H1 (cell line): Measurements from ENCODE around the gene PKP1. TPM values are rescaled to one million over a fixed set of nuclear protein-coding genes. Genes with fewer than 3 reads are reported as not detected.

ENCODE experiments used
- CTCF ChIA-PET: fragments of 300-600 bp; sonication (Branson Sonifier 250); formaldehyde crosslinking; loops from one replicate; lab custom pipeline; 2021; ENCODE audit not compliant: partially characterized antibody; lab: Charles Lee
- POLR2A ChIA-PET: fragments of 300-600 bp; sonication (Branson Sonifier 250); formaldehyde crosslinking; loops from one replicate; lab custom pipeline; 2021; ENCODE audit warnings: inconsistent platforms; ENCODE audit not compliant: partially characterized antibody; lab: Charles Lee
- DNase-seq, 2 experiments: peaks; one replicate each; pipeline versions ENCODE4 v3.0.0 to v3.0.0-alpha.2; 2010 to 2022; ENCODE audit warnings: low spot score in 2 of 2, low read depth in 1 of 2, mixed read lengths in 1 of 2
- FAIRE-seq: peaks from 2 replicates; lab custom pipeline; 2011; peaks lifted over from hg19 to GRCh38; lab: Jason Lieb, UNC
- H2AFZ ChIP-seq: 2 replicates; pipeline ENCODE4 v1.8.1; 2012; ENCODE audit warnings: low read length, inconsistent platforms
- H2AK5ac ChIP-seq: 2 replicates; pipeline ENCODE4 v1.6.1; 2013; ENCODE audit warnings: low read depth, low read length
- H2BK120ac ChIP-seq: replicated peaks from 2 replicates; pipeline ENCODE3; 2013; ENCODE audit warnings: low read depth, low read length, inconsistent platforms
- H2BK12ac ChIP-seq: 2 replicates; pipeline ENCODE4 v1.6.1; 2013; ENCODE audit warnings: low read depth, low read length
- H2BK15ac ChIP-seq: 2 replicates; pipeline ENCODE4 v1.6.1; 2013; ENCODE audit warnings: low read length
- H2BK20ac ChIP-seq: 2 replicates; pipeline ENCODE4 v1.6.1; 2013; ENCODE audit warnings: low read length
- H2BK5ac ChIP-seq: 2 replicates; pipeline ENCODE4 v1.6.1; 2013; ENCODE audit warnings: low read depth, low read length
- H3K14ac ChIP-seq: 2 replicates; pipeline ENCODE4 v1.6.1; 2013; ENCODE audit warnings: inconsistent platforms; ENCODE audit not compliant: insufficient read length
- H3K18ac ChIP-seq: 2 replicates; pipeline ENCODE4 v1.6.1; 2013; ENCODE audit warnings: low read length; ENCODE audit errors: extremely low read depth
- H3K23ac ChIP-seq: 2 replicates; pipeline ENCODE4 v1.6.1; 2013; ENCODE audit warnings: inconsistent platforms; ENCODE audit not compliant: insufficient read length
- H3K23me2 ChIP-seq: 2 replicates; pipeline ENCODE4 v1.6.1; 2013; ENCODE audit warnings: low read depth, low read length
- H3K27ac ChIP-seq: 2 replicates; pipeline ENCODE4 v1.6.1; 2011; ENCODE audit warnings: low read depth, low read length, inconsistent platforms
- H3K27me3 ChIP-seq, 4 experiments: replicated peaks in 1 of 4; 1 replicate in 1 of 4; 2 replicates in 3 of 4; pipeline versions ENCODE4 v1.6.1 to v1.8.1; 2011 to 2013; ENCODE audit warnings: low read length in 3 of 4, mild to moderate bottlenecking in 3 of 4, inconsistent platforms in 2 of 4, mixed read lengths in 2 of 4, moderate library complexity in 1 of 4; ENCODE audit not compliant: control insufficient read depth in 3 of 4, insufficient read depth in 3 of 4; ENCODE audit errors: extremely low read depth in 1 of 4
- H3K36me3 ChIP-seq, 4 experiments: 2 replicates each; pipeline versions ENCODE4 v1.6.1 to v1.8.1; 2011 to 2013; ENCODE audit warnings: mild to moderate bottlenecking in 4 of 4, low read length in 3 of 4, moderate library complexity in 2 of 4, control low read depth in 1 of 4, inconsistent platforms in 1 of 4; ENCODE audit not compliant: insufficient read depth in 4 of 4, control insufficient read depth in 2 of 4
- H3K4ac ChIP-seq: replicated peaks from 2 replicates; pipeline ENCODE3; 2013; ENCODE audit warnings: low read length, low read depth, mixed read lengths, inconsistent platforms; ENCODE audit not compliant: insufficient read length
- H3K4me1 ChIP-seq, 4 experiments: replicated peaks in 1 of 4; 1 replicate in 1 of 4; 2 replicates in 3 of 4; pipeline versions ENCODE4 v1.6.1 to v1.8.1; 2011 to 2013; ENCODE audit warnings: low read length in 3 of 4, inconsistent platforms in 2 of 4, mixed read lengths in 1 of 4; ENCODE audit not compliant: insufficient read depth in 4 of 4, control insufficient read depth in 3 of 4
- H3K4me2 ChIP-seq, 2 experiments: 2 replicates each; pipeline versions ENCODE4 v1.6.1 to v1.8.1; 2011 to 2013; ENCODE audit warnings: low read depth in 2 of 2, low read length in 2 of 2, control low read depth in 1 of 2, inconsistent platforms in 1 of 2, mild to moderate bottlenecking in 1 of 2; ENCODE audit not compliant: insufficient read depth in 1 of 2
- H3K4me3 ChIP-seq, 4 experiments: fragments of 200-600, 300-600 bp in 1 of 4; sonication (generic), shearing (Covaris generic), sonication (Bioruptor Twin) in 1 of 4; 2 replicates each; pipeline versions ENCODE4 v1.5.1 to v1.8.1; 2011 to 2016; ENCODE audit warnings: low read length in 4 of 4, low read depth in 3 of 4, control low read depth in 2 of 4, inconsistent platforms in 2 of 4, mild to moderate bottlenecking in 2 of 4, mixed read lengths in 1 of 4, moderate library complexity in 1 of 4; ENCODE audit not compliant: insufficient read depth in 2 of 4; ENCODE audit errors: extremely low read depth in 1 of 4
- H3K56ac ChIP-seq: replicated peaks from 2 replicates; pipeline ENCODE3; 2013; ENCODE audit warnings: low read depth, mild to moderate bottlenecking, mixed read lengths, low read length, inconsistent platforms; ENCODE audit not compliant: insufficient read length
- H3K79me1 ChIP-seq: 2 replicates; pipeline ENCODE4 v1.6.1; 2013; ENCODE audit warnings: low read depth, low read length, control low read depth
- H3K79me2 ChIP-seq, 2 experiments: 2 replicates each; pipeline versions ENCODE4 v1.6.1 to v1.8.1; 2012 to 2013; ENCODE audit warnings: low read length in 2 of 2, mild to moderate bottlenecking in 2 of 2, inconsistent platforms in 1 of 2; ENCODE audit not compliant: insufficient read depth in 2 of 2, control insufficient read depth in 1 of 2
- H3K9ac ChIP-seq, 4 experiments: replicated peaks in 1 of 4; 1 replicate in 1 of 4; 2 replicates in 3 of 4; pipeline versions ENCODE4 v1.6.1 to v1.8.1; 2011 to 2013; ENCODE audit warnings: low read depth in 3 of 4, low read length in 3 of 4, control low read depth in 2 of 4, mild to moderate bottlenecking in 2 of 4, moderate library complexity in 2 of 4, inconsistent platforms in 1 of 4; ENCODE audit errors: extremely low read depth in 1 of 4
- H3K9me3 ChIP-seq, 2 experiments: 2 replicates each; pipeline versions ENCODE4 v1.6.1 to v1.8.1; 2012 to 2013; ENCODE audit warnings: mild to moderate bottlenecking in 2 of 2, moderate library complexity in 2 of 2, control low read depth in 1 of 2, inconsistent platforms in 1 of 2, low read depth in 1 of 2, low read length in 1 of 2, mixed read lengths in 1 of 2; ENCODE audit not compliant: insufficient read depth in 2 of 2
- H4K20me1 ChIP-seq, 2 experiments: replicated peaks in 1 of 2; 2 replicates each; pipeline versions ENCODE3 to v1.8.1; 2011 to 2013; ENCODE audit warnings: inconsistent platforms in 2 of 2, low read length in 2 of 2, mild to moderate bottlenecking in 1 of 2; ENCODE audit not compliant: insufficient read depth in 2 of 2, control insufficient read depth in 1 of 2
- H4K5ac ChIP-seq: 2 replicates; pipeline ENCODE4 v1.6.1; 2013; ENCODE audit warnings: low read length, low read depth, mixed read lengths, inconsistent platforms; ENCODE audit not compliant: insufficient read length
- H4K8ac ChIP-seq: 2 replicates; pipeline ENCODE4 v1.8.0; 2013; ENCODE audit warnings: mild to moderate bottlenecking, moderate library complexity, low read length, inconsistent platforms; ENCODE audit not compliant: insufficient read depth; ENCODE audit errors: extremely low read depth
- H4K91ac ChIP-seq: replicated peaks from 2 replicates; pipeline ENCODE3; 2013; ENCODE audit warnings: low read length, mixed read lengths, inconsistent platforms; ENCODE audit not compliant: insufficient read length
- ATF3 ChIP-seq: IDR thresholded peaks from 2 replicates; pipeline ENCODE4 v1.6.1; 2011; ENCODE audit warnings: low read depth, mild to moderate bottlenecking, low read length; ENCODE audit not compliant: insufficient read depth
- EGR1 ChIP-seq: IDR thresholded peaks from 2 replicates; pipeline ENCODE4 v1.6.1; 2011; ENCODE audit warnings: low read depth, low read length, borderline replicate concordance
- GABPA ChIP-seq: IDR thresholded peaks from 2 replicates; pipeline ENCODE4 v1.6.1; 2011; ENCODE audit warnings: mild to moderate bottlenecking, low read length, moderate library complexity, borderline replicate concordance; ENCODE audit not compliant: insufficient read depth
- GTF2F1 ChIP-seq: IDR thresholded peaks from 2 replicates; pipeline ENCODE4 v1.6.1; 2012; ENCODE audit warnings: low read depth, low read length, improper control_type of control experiment, borderline replicate concordance
- HDAC2 ChIP-seq, 2 experiments: fragments of 300-600 bp in 1 of 2; sonication (generic) in 1 of 2; IDR thresholded peaks; 2 replicates each; pipeline ENCODE4 v1.6.1; 2011 to 2012; ENCODE audit warnings: low read depth in 2 of 2, low read length in 2 of 2, mild to moderate bottlenecking in 2 of 2, moderate library complexity in 2 of 2, borderline replicate concordance in 1 of 2, inconsistent platforms in 1 of 2
- JUN ChIP-seq: IDR thresholded peaks from 2 replicates; pipeline ENCODE4 v1.6.1; 2011; ENCODE audit warnings: low read depth, mild to moderate bottlenecking, improper control_type of control experiment, low read length
- KDM5A ChIP-seq: fragments of 200-600 bp; IDR thresholded peaks from 2 replicates; pipeline ENCODE4 v1.7.1; 2012; ENCODE audit warnings: mild to moderate bottlenecking, low read length, inconsistent platforms, mixed read lengths
- MAX ChIP-seq: IDR thresholded peaks from 2 replicates; pipeline ENCODE4 v1.6.1; 2012; ENCODE audit warnings: inconsistent platforms
- RFX5 ChIP-seq: IDR thresholded peaks from 2 replicates; pipeline ENCODE4 v1.6.1; 2011; ENCODE audit warnings: low read depth, low read length, improper control_type of control experiment, borderline replicate concordance
- SIRT6 ChIP-seq: IDR thresholded peaks from one replicate; pipeline ENCODE4 v1.7.1; 2012; ENCODE audit warnings: low read length, inconsistent platforms
- TAF7 ChIP-seq: optimal IDR thresholded peaks from 2 replicates; pipeline ENCODE3; 2011; ENCODE audit warnings: low read depth, mild to moderate bottlenecking, inconsistent platforms, low read length, moderate library complexity, borderline replicate concordance
- TBP ChIP-seq: IDR thresholded peaks from 2 replicates; pipeline ENCODE4 v1.6.1; 2011; ENCODE audit warnings: low read depth, low read length, improper control_type of control experiment
- WGBS, 2 experiments: shearing (Covaris generic) in 1 of 2; methylation state at CpG; one replicate each; pipeline versions ENCODE4 v1.1.6 to v1.1.7; 2013 to 2015; ENCODE audit warnings: low lambda C conversion rate in 2 of 2, mixed read lengths in 2 of 2, inconsistent platforms in 1 of 2, low coverage in 1 of 2, missing lambda C conversion rate in 1 of 2; ENCODE audit not compliant: insufficient replicate concordance in 2 of 2, insufficient coverage in 1 of 2, insufficient read length in 1 of 2; ENCODE audit errors: extremely low coverage in 1 of 2, missing lambda C conversion rate in 1 of 2; 5-methylcytosine and 5-hydroxymethylcytosine counted together
- polyA plus RNA-seq, 7 experiments: library from polyadenylated mRNA; depleted of rRNA in 3 of 7; stranded (reverse) in 5 of 7; unstranded in 2 of 7; fragments of >200 nt in 5 of 7; fragments of 200-250 nt in 2 of 7; gene quantifications; 1 replicate in 5 of 7; 2 replicates in 1 of 7; 4 replicates in 1 of 7; pipeline versions ENCODE4 v1.2.1 to v1.2.3, GENCODE V29; 2011 to 2013; ENCODE audit warnings: missing spikeins in 2 of 7, mixed read lengths in 2 of 7
- total RNA-seq: library from RNA; stranded (reverse); fragmentation: NEBNext Ultra II Directional; extraction: Animal tissue kit (Norgen Biotek cat#: 25700); gene quantifications from 2 replicates; pipeline ENCODE4 v1.2.1, GENCODE V29; 2021

PKP1 gene
- total and polyA plus RNA-seq, 2 of the 8 experiments (the other 6 are each of a cell fraction or from before 2014, with no cell fraction given) = 0.21 to 0.95 TPM

GRCh38 chr1:201317551-201317950 is 34.2 kb downstream of the PKP1 start:
- H3K9me3 ChIP-seq = no peaks in the 10 kb centered on the region
- no peak overlapping the region for H3K23ac ChIP-seq
- no peaks in the 10 kb centered on the region; the same call in 1 of the 2 replicates for H3K23me2 ChIP-seq
- CTCF ChIA-PET = interaction anchor here (1.0 to 13.6 kb wide), 8 partner anchors 12 to 95 kb away, joined by 3 to 151 read pairs (median 4); no protein-coding TSS in a partner anchor
- no peak overlapping the region for H3K18ac ChIP-seq
- no peak overlapping the region for H3K4me3 ChIP-seq
- H2BK5ac ChIP-seq = no peak overlapping the region
- no peak overlapping the region for H3K27ac ChIP-seq
- no peak overlapping the region for H4K91ac ChIP-seq
- no peak overlapping the region for H2BK120ac ChIP-seq
- TF ChIP-seq EGR1 (no peak), SIRT6 (no peak), ATF3 (no peak), GABPA (no peak), KDM5A (no peak), HDAC2 (IDR thresholded peaks at IDR 0.05; ENCODE audit: borderline replicate concordance in 1 of 2, low read depth in 2 of 2, low read length in 2 of 2) (no peak), TBP (no peak), JUN (no peak), MAX (no peak), GTF2F1 (no peak), RFX5 (no peak), TAF7 (no peak)
- TF ChIP-seq, all 59 proteins: peak for 0
- FAIRE-seq = no peak
- no peaks in the 10 kb centered on the region for H3K79me2 ChIP-seq
- POLR2A ChIA-PET = interaction anchor here (0.7 kb wide), 1 partner anchor 174 kb away, joined by 3 read pairs; no protein-coding TSS in a partner anchor
- no peak overlapping the region for H2BK12ac ChIP-seq
- no peak overlapping the region for H3K4ac ChIP-seq
- no peak overlapping the region for H3K4me2 ChIP-seq
- H2BK15ac ChIP-seq = no peak overlapping the region
- no peak overlapping the region for H2BK20ac ChIP-seq
- no peak overlapping the region for H2AFZ ChIP-seq
- 97% methylated on average over 11 of the region's 13 CpGs; no CpG with 5 or more reads in 1 of the 2 experiments for WGBS, 2 experiments
- no peaks in the 10 kb centered on the region for H4K20me1 ChIP-seq
- DNase-seq = no peak
- no peak overlapping the region for H3K14ac ChIP-seq
- no peaks in the 10 kb centered on the region for H3K4me1 ChIP-seq
- H3K9ac ChIP-seq = no peak overlapping the region
- H3K36me3 ChIP-seq = no peaks in the 10 kb centered on the region
- H3K27me3 ChIP-seq = no peaks in the 10 kb centered on the region
- no peak overlapping the region for H3K56ac ChIP-seq
- H4K8ac ChIP-seq = peak overlapping the region; percentile 79; the same call in 1 of the 2 replicates
- no peak overlapping the region for H2AK5ac ChIP-seq
- H4K5ac ChIP-seq = no peak overlapping the region
- H3K79me1 ChIP-seq = no peaks in the 10 kb centered on the region
